ENCODE results near the gene ATP2B1.

ATP2B1 gene

GRCh38 chr12:89544022-89544421, 164.6 kb downstream of the ATP2B1 start:
- Histone ChIP-seq H3K9ac (ENCODE audit: low read depth, low read length, poor library complexity, severe bottlenecking) (no peak overlapping the region), H3K4me1 (ENCODE audit: insufficient read depth, low read length, poor library complexity, severe bottlenecking) (no peaks in the 10 kb centered on the region), H3K9me3 (ENCODE audit: insufficient read depth, low read depth, low read length) (no peaks in the 10 kb centered on the region), H3K27me3 (ENCODE audit: insufficient read depth, low read length, poor library complexity, severe bottlenecking) (no peaks in the 10 kb centered on the region), H3K4me2 (ENCODE audit: low read depth, low read length, poor library complexity, severe bottlenecking) (no peak overlapping the region), H4K20me1 (ENCODE audit: insufficient read depth, low read length, poor library complexity, severe bottlenecking) (no peaks in the 10 kb centered on the region), H2AFZ (ENCODE audit: low read length) (no peak overlapping the region), H3K4me3 (ENCODE audit: low read length, poor library complexity, severe bottlenecking) (no peak overlapping the region), H3K9me2 (replicated peaks; ENCODE audit: low read depth, low read length) (no peaks in the 10 kb centered on the region), H3K79me2 (ENCODE audit: insufficient read depth, low read length) (no peaks in the 10 kb centered on the region), H3F3A (ENCODE audit: low read depth) (no peaks in the 10 kb centered on the region), H3K36me3 (ENCODE audit: insufficient read depth, low read length) (no peaks in the 10 kb centered on the region)
- TF ChIP-seq CTCF (conservative IDR thresholded peaks at IDR 0.05; ENCODE audit: low read length) (no peak), EZH2phosphoT487 (IDR thresholded peaks at IDR 0.05; ENCODE audit: borderline replicate concordance) (no peak)

GRCh38 chr12:89542912-89543592, 165.6 kb downstream of the ATP2B1 start:
- Histone ChIP-seq H3F3A (ENCODE audit: low read depth) (no peaks in the 10 kb centered on the region), H4K20me1 (ENCODE audit: insufficient read depth, low read length, poor library complexity, severe bottlenecking) (no peaks in the 10 kb centered on the region), H3K4me3 (ENCODE audit: low read length, poor library complexity, severe bottlenecking) (no peak overlapping the region), H3K9me3 (ENCODE audit: insufficient read depth, low read depth, low read length) (no peaks in the 10 kb centered on the region), H3K27me3 (ENCODE audit: insufficient read depth, low read length, poor library complexity, severe bottlenecking) (no peaks in the 10 kb centered on the region), H3K9ac (ENCODE audit: low read depth, low read length, poor library complexity, severe bottlenecking) (no peak overlapping the region), H3K79me2 (ENCODE audit: insufficient read depth, low read length) (no peaks in the 10 kb centered on the region), H3K36me3 (ENCODE audit: insufficient read depth, low read length) (no peaks in the 10 kb centered on the region), H3K9me2 (replicated peaks; ENCODE audit: low read depth, low read length) (no peaks in the 10 kb centered on the region), H2AFZ (ENCODE audit: low read length) (no peak overlapping the region; the same call in 1 of the 2 replicates), H3K4me1 (ENCODE audit: insufficient read depth, low read length, poor library complexity, severe bottlenecking) (no peaks in the 10 kb centered on the region), H3K4me2 (ENCODE audit: low read depth, low read length, poor library complexity, severe bottlenecking) (peak overlapping the region; percentile 37)
- TF ChIP-seq EZH2phosphoT487 (IDR thresholded peaks at IDR 0.05; ENCODE audit: borderline replicate concordance) = no peak
- TF ChIP-seq CTCF (conservative IDR thresholded peaks at IDR 0.05; ENCODE audit: low read length) = peak; percentile 97

- no peaks in the 10 kb centered on the region for H3K9me2 ChIP-seq (replicated peaks; ENCODE audit: low read depth, low read length)
- no peaks in the 10 kb centered on the region for H3K4me1 ChIP-seq (ENCODE audit: insufficient read depth, low read length, poor library complexity, severe bottlenecking)
- no peaks in the 10 kb centered on the region for H4K20me1 ChIP-seq (ENCODE audit: insufficient read depth, low read length, poor library complexity, severe bottlenecking)
- no peaks in the 10 kb centered on the region for H3K27me3 ChIP-seq (ENCODE audit: insufficient read depth, low read length, poor library complexity, severe bottlenecking)
- H3K4me2 ChIP-seq (ENCODE audit: low read depth, low read length, poor library complexity, severe bottlenecking) = no peak overlapping the region
- H2AFZ ChIP-seq (ENCODE audit: low read length) = no peak overlapping the region
- H3K4me3 ChIP-seq (ENCODE audit: low read length, poor library complexity, severe bottlenecking) = no peak overlapping the region
- H3K9ac ChIP-seq (ENCODE audit: low read depth, low read length, poor library complexity, severe bottlenecking) = no peak overlapping the region
- H3F3A ChIP-seq (ENCODE audit: low read depth) = no peaks in the 10 kb centered on the region
- TF ChIP-seq CTCF (conservative IDR thresholded peaks at IDR 0.05; ENCODE audit: low read length) (no peak), EZH2phosphoT487 (IDR thresholded peaks at IDR 0.05; ENCODE audit: borderline replicate concordance) (no peak)
- no peaks in the 10 kb centered on the region for H3K36me3 ChIP-seq (ENCODE audit: insufficient read depth, low read length)
- no peaks in the 10 kb centered on the region for H3K79me2 ChIP-seq (ENCODE audit: insufficient read depth, low read length)
- no peaks in the 10 kb centered on the region for H3K9me3 ChIP-seq (ENCODE audit: insufficient read depth, low read depth, low read length)
Observed at GRCh38 chr12:89542236-89542635, 166.4 kb downstream of the ATP2B1 start.
